Measurements from ENCODE around the gene ZNF808.
"Not testable (repeated sequence)": the region's sequence is repeated elsewhere in the genome, so short reads cannot be mapped to it uniquely, and the experiment has no call there.

Gene ZNF808

DNA sequence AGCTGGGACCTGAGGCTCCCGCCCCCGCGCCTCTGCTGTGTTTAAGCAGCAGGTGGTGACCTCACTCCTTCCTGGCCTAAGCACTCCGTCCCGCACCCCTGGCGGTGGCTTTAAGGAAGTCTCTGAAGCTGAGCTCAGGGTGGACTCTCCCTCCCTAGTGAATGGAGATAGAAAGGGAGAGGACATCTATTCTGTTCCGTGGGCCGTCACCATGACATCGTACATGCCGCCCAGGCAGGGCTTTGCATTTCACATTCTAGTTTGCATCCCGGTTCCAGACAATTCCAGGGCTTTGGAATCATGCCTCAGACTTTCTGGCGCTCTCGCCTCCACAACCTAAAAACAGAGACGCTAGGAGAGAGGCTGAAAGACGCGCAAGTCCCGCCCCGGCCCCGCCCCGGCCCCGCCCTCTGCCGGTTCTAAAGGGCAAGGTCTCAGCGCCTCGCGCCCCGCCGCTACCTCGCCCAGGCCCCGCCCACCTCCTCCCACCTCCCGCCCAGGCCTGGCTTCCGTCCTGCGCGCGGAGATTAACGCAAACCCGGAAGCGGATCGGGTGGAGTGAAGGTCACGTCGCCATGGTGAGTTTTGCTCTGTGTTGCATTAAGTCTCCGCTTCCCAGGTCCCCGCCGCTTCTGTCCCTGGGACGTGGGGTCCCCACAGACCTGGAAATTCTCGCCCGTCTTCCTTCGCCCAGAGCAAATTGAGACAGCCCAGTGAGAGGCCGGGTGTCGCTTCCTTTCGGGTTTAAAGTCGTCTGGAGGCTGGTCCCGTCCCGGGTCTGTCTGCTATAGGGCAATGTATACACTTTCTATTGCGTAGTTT, at the start of gene ZNF808:
TSS of gene ZNF808 (plus strand) at position 535 of the 822 bp plus-strand sequence. CDS start 15,617 bp downstream, outside the sequence.
- DNase-seq, result peak; percentile 95 to 99

GRCh38 chr19:52484111-52484743, 43.2 kb upstream of the ZNF808 start:
- DNase-seq, result not testable (repeated sequence)

DNA sequence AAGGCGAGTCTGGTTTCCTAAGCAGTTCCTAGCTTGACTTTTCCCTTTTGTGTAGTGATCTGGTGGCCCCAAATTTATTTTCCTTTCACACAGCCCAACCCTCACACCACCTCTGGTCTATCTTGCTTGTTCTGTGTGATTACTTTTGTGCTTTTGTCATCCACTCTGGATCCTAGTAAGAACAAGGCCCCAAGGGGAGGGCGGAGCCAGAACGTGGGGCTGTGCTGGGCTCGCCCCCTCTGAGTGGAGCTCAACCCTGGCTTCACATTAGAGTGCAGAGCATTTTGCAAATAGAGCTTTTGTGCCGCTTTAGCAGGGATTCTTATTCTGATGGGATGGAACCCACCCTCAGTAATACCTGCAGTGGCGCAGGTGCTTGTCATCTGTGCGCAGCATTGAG, 42.4 kb upstream of the ZNF808 start:
- not testable (repeated sequence) for DNase-seq

GRCh38 chr19:52485561-52486240, 41.8 kb upstream of the ZNF808 start:
- DNase-seq, result not testable (repeated sequence)

DNA sequence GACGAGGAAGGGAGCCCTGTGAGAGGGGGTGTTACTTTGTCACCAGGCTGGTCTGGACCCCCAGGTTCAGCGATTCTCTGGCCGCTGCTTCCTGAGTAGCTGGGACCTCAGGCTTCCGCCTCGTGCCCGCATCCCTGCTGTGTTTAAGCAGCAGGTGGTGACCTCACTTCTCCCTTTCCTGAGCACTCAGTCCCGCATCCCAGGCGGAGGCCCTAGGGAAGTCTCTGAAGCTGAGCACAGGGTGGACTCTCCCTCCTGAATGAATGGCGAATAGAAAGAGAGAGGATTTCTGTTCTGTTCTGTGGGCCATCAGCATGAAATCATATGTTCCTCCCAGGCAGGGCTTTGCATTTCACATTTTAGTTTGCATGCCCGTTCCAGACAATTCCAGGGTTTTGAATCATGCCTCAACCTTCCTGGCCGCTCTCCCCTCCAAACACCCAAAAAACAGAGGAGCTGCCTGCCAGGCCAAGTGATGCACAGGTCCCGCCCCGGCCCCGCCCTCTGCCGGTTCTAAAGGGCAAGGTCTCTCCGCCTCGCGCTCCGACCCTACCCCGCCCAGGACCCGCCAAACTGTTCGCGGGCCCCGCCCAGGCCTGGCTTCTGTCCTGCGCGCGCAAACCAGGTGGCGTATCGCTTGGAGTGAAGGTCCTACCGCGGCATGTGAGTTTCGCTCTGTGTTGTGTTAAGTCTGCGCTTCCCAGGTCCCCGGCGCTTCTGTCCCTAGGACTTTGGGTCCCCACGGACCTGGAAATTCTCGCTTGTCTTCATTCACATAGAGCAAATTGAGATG, 35.1 kb upstream of the ZNF808 start:
- DNase-seq, result no peak

GRCh38 chr19:52492994-52493470, 34.4 kb upstream of the ZNF808 start:
- DNase-seq, result no peak

- DNase-seq, result no peak
Measured at GRCh38 chr19:52494518-52494917, 33.0 kb upstream of the ZNF808 start.

DNA sequence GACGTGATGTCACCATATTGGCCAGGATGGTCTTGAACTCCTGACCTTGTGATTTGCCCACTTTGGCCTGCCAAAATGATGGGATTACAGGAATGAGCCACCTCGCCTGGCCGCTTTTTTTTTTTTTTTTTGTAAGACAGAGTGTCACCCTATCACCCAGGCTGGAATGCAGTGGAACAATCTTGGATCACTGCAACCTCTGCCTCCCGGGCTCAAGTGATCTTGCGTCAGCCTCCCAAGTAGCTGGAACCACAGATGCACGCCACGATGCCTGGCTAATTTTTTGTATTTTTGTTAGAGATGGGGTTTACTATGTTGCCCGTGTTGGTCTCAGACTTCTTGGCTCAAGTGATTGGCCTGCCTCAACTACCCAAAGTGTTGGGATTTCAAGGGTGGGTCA, 28.9 kb upstream of the ZNF808 start:
- DNase-seq, result no peak

- DNase-seq, result not testable (repeated sequence)
Measured at GRCh38 chr19:52500474-52500873, 27.0 kb upstream of the ZNF808 start.

GRCh38 chr19:52500991-52501390, 26.5 kb upstream of the ZNF808 start:
- not testable (repeated sequence) for DNase-seq

GRCh38 chr19:52507266-52507665, 20.2 kb upstream of the ZNF808 start:
- no peak for DNase-seq

- no peak for DNase-seq
Measured at GRCh38 chr19:52516191-52516590, 11.3 kb upstream of the ZNF808 start.

GRCh38 chr19:52518646-52519045, 8.8 kb upstream of the ZNF808 start:
- DNase-seq, result no peak

DNA sequence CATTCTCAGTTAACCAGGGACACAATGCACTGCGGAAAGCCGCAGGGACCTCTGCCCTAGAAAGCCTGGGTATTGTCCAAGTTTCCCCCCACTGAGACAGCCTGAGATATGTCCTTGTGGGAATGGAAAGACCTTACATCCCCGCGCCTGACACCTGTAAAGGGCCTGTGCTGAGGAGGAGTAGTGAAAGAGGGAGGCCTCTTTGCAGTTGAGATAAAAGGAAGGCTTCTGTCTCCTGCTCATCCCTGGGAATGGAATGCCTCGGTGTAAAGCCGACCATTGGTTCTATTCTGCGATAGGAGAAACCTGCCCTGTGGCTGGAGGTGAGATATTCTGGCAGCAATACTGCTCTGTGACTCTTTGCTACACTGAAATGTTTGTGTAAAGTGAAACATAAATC, 8.3 kb upstream of the ZNF808 start:
- not testable (repeated sequence) for DNase-seq

GRCh38 chr19:52520013-52520412, 7.5 kb upstream of the ZNF808 start:
- no peak for DNase-seq

DNA sequence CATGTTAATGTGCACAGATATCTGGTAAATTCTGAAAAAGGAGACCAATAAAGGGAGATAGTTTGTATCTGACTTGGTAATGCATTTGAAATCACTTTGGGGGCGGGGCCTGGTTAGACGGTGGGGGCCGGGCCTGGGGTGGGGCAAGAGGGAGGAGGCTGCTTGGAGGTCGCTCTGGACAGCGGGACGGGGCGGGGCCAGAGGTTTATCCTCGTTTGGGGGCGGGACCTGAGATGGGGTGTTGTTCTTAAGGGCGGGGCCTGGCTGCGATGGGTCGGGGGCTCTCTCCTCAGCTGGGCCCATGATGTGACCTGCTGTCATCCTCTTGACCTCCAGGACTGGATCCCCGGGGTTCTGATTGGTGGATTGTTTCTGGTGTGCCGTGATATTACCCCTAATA, 4.9 kb upstream of the ZNF808 start:
- DNase-seq, result no peak

DNA sequence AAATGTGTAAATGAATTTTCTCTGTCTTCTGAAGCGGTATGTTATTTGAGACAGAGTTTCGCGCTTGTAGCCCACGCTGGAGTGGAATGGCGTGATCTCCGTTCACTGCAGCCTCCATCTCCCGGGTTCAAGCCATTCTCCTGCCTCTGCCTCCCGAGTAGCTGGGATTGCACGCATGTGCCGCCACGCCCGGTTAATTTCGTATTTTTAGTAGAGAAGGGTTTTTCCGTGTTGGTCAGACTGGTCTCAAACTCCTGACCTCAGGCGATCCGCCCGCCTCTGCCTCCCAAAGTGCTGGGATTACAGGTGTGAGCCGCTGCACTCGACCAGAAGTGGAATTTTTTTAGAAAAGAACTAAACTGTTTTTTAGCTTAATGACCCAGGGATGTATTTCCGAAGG, 3.4 kb upstream of the ZNF808 start:
- DNase-seq, result no peak

GRCh38 chr19:52527956-52528351, 486 bp downstream of the ZNF808 start:
- no peak for DNase-seq

DNA sequence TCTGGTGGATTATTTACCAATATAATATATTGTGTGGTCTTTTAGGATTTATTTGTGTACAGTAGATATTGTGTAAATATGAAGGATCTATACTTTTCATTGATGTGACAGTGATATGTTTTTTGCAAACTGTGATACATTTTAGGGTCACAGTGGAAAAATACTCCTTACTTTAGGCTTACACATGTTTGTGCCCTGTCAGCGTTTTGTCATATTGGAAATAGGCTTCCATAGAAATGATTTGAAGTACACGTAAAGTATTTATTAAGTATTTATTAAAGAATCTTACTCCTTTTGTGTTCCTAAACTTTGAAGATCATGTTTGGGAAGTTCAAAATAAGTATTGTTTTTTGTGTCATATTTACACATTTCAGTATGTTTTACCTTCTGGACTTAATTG, 5.0 kb downstream of the ZNF808 start:
- no peak for DNase-seq

GRCh38 chr19:52533901-52534300, 6.4 kb downstream of the ZNF808 start:
- DNase-seq, result no peak

DNA sequence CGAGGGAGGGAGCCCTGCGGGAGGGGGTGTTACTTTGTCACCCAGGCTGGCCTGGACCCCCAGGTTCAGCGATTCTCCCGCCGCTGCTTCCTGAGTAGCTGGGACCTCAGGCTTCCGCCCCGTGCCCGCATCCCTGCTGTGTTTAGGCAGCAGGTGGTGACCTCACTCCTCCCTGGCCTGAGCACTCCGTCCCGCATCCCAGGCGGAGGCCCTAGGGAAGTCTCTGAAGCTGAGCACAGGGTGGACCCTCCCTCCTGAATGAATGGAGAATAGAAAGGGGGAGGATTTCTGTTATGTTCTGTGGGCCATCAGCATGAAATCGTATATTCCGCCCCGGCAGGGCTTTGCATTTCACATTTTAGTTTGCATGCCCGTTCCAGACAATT, 7.9 kb downstream of the ZNF808 start:
- DNase-seq, result peak in 1 of 2 experiments; percentile 4

DNA sequence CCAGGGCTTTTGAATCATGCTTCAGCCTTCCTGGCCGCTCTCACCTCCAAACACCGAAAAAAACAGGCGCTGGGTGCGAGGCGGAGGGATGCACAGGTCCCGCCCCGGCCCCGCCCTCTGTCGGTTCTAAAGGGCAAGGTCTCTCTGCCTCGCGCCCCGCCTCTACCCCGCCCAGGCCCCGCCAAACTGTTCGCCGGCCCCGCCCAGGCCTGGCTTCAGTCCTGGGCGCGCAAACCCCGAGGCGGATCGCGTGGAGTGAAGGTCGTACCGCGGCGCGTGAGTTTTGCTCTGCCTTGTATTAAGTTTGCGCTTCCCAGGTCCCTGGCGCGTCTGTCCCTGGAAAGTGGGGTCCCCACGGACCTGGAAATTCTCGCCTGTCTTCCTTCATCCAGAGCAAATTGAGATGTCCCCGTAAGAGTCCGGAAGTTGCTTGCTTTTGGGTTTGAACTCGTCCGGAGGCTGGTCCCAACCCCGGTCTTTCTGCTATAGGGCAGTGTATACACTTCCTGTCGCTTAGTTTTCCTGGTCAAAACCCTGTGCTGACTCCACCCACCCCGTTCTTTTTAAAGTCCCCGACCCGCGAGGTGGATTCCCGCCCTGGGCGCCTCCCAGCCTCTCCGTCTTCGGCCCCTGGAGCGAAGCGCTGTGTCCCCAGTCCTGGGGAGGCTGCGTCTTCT, 8.4 kb downstream of the ZNF808 start:
- DNase-seq, result peak; percentile 88 to 92

Data from stimulated activated CD4-positive, alpha-beta T cell treated with anti-CD3 and anti-CD28 coated beads, Interleukin-4, amount 100 ng/mL, for 4 hours (primary cell).